HEK293 (cell line): ENCODE results near the gene RPS19.

Source experiments
- FEZF1 ChIP-seq: fragments of 450-650 bp; formaldehyde crosslinking; IDR thresholded peaks from 2 replicates; pipeline ENCODE4 v1.5.1; 2016; ENCODE audit warnings: missing biosample characterization, missing genetic modification characterization
- OSR2 ChIP-seq: fragments of 450-650 bp; formaldehyde crosslinking; IDR thresholded peaks from 2 replicates; pipeline ENCODE4 v1.5.1; 2016; ENCODE audit warnings: missing biosample characterization, missing genetic modification characterization
- OVOL3 ChIP-seq: fragments of 450-650 bp; formaldehyde crosslinking; IDR thresholded peaks from 2 replicates; pipeline ENCODE4 v1.5.1; 2016; ENCODE audit warnings: missing biosample characterization, missing genetic modification characterization
- SP2 ChIP-seq: fragments of 450-650 bp; formaldehyde crosslinking; IDR thresholded peaks from 2 replicates; pipeline ENCODE4 v1.5.1; 2016; ENCODE audit warnings: missing biosample characterization, missing genetic modification characterization
- YY1 ChIP-seq: fragments of 450-650 bp; formaldehyde crosslinking; IDR thresholded peaks from 2 replicates; pipeline ENCODE4 v1.5.1; 2018; ENCODE audit warnings: missing biosample characterization, missing genetic modification characterization
- ZBTB17 ChIP-seq: fragments of 450-650 bp; formaldehyde crosslinking; IDR thresholded peaks from 2 replicates; pipeline ENCODE4 v1.5.1; 2016; ENCODE audit warnings: missing biosample characterization, missing genetic modification characterization
- ZBTB48 ChIP-seq: fragments of 450-650 bp; formaldehyde crosslinking; IDR thresholded peaks from 2 replicates; pipeline ENCODE4 v1.5.1; 2016; ENCODE audit warnings: missing biosample characterization, missing genetic modification characterization
- ZBTB7A ChIP-seq: fragments of 450-650 bp; formaldehyde crosslinking; IDR thresholded peaks from 2 replicates; pipeline ENCODE4 v1.5.1; 2016; ENCODE audit warnings: low read depth, missing biosample characterization, missing genetic modification characterization
- ZFHX2 ChIP-seq: fragments of 450-650 bp; formaldehyde crosslinking; conservative IDR thresholded peaks from 2 replicates; pipeline ENCODE4 v1.5.1; 2016; ENCODE audit warnings: missing biosample characterization, missing genetic modification characterization
- ZNF138 ChIP-seq: fragments of 450-650 bp; formaldehyde crosslinking; IDR thresholded peaks from 2 replicates; pipeline ENCODE4 v1.5.1; 2016; ENCODE audit warnings: missing biosample characterization, missing genetic modification characterization, borderline replicate concordance
- ZNF19 ChIP-seq: fragments of 450-650 bp; formaldehyde crosslinking; IDR thresholded peaks from 2 replicates; pipeline ENCODE4; 2016; ENCODE audit warnings: missing biosample characterization, missing genetic modification characterization, low read depth
- ZNF23 ChIP-seq: fragments of 450-650 bp; formaldehyde crosslinking; IDR thresholded peaks from 2 replicates; pipeline ENCODE4 v1.5.1; 2016; ENCODE audit warnings: missing biosample characterization, missing genetic modification characterization, borderline replicate concordance
- ZNF37A ChIP-seq: fragments of 450-650 bp; IDR thresholded peaks from 2 replicates; pipeline ENCODE4 v1.5.1; 2018; ENCODE audit warnings: missing biosample characterization, missing genetic modification characterization
- ZNF391 ChIP-seq: fragments of 450-650 bp; formaldehyde crosslinking; IDR thresholded peaks from 2 replicates; pipeline ENCODE4 v1.5.1; 2016; ENCODE audit warnings: low read depth, missing biosample characterization, missing genetic modification characterization, borderline replicate concordance
- ZNF416 ChIP-seq: fragments of 450-650 bp; formaldehyde crosslinking; IDR thresholded peaks from 2 replicates; pipeline ENCODE4 v1.5.1; 2016; ENCODE audit warnings: missing biosample characterization, missing genetic modification characterization
- ZNF707 ChIP-seq: fragments of 450-650 bp; formaldehyde crosslinking; IDR thresholded peaks from 2 replicates; pipeline ENCODE4 v1.5.1; 2016; ENCODE audit warnings: missing biosample characterization, missing genetic modification characterization
- ZNF776 ChIP-seq: fragments of 450-650 bp; formaldehyde crosslinking; IDR thresholded peaks from 2 replicates; pipeline ENCODE4 v1.5.0; 2017; ENCODE audit warnings: missing biosample characterization, missing genetic modification characterization, borderline replicate concordance
- TF ChIP-seq, protein P1 (sequence below): fragments of 450-650 bp; formaldehyde crosslinking; IDR thresholded peaks from 2 replicates; pipeline ENCODE4 v1.5.1; 2016; ENCODE audit warnings: missing biosample characterization, missing genetic modification characterization
- TF ChIP-seq, protein P2 (sequence below): fragments of 450-650 bp; formaldehyde crosslinking; IDR thresholded peaks from 2 replicates; pipeline ENCODE4 v1.5.1; 2016; ENCODE audit warnings: missing biosample characterization, missing genetic modification characterization
- TF ChIP-seq, protein P3 (sequence below): fragments of 450-650 bp; formaldehyde crosslinking; IDR thresholded peaks from 2 replicates; pipeline ENCODE4 v1.5.0; 2017; ENCODE audit warnings: missing biosample characterization, missing genetic modification characterization, borderline replicate concordance
- TF ChIP-seq, protein P4 (sequence below): fragments of 450-650 bp; formaldehyde crosslinking; IDR thresholded peaks from 2 replicates; pipeline ENCODE4 v1.5.1; 2016; ENCODE audit warnings: missing biosample characterization, missing genetic modification characterization, low read depth
- TF ChIP-seq, protein P5 (sequence below): fragments of 450-650 bp; formaldehyde crosslinking; IDR thresholded peaks from 2 replicates; pipeline ENCODE4 v1.5.1; 2016; ENCODE audit warnings: missing biosample characterization, missing genetic modification characterization
- TF ChIP-seq, protein P6 (sequence below): fragments of 450-650 bp; formaldehyde crosslinking; IDR thresholded peaks from 2 replicates; pipeline ENCODE4 v1.5.1; 2016; ENCODE audit warnings: missing biosample characterization, missing genetic modification characterization

The RPS19 gene

DNA sequence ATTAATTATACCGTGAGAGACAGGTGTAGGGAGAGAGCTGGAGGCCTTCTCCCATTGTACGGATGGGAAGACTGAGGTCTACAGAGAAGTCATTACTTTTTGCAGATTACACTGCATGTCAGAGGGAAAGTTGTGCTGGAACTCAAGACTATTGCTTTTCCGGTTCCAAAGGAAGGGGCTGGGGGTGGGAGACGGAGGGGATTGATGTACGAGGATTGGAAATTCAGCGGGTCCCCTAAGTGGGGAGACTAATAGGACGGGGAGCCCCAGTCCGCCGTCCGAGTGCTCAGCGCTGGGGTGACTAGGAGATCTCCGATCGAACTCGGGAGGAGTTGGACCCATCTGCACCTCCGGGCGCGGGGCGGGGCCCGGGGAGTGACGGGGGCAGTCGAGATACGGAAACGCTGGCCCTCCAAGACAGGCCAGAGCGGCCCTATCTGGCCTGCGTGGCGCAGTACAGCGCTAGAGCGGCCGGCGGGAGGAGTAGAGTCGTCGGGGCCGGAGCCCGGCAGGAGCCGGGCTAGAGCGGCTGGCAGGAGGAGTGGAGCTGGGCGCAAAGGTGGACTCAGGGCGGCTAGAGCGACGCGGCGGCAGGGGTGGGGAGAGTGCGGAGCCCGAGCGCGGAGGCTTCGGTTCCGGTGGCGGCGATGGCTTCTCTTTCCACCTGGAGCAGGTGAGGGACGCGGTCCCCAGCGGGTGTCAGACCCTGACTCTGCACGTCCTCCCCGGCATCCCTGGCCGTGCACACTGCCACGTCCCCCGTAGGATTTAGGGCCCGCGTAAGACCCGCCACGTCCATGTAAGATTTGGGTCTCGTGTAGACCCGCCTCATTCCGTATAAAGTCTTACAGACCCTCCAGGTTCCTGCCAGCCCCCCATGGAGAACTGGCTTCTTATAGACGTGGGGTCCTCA lies 24.0 kb downstream of the RPS19 start (continued):
- 0 out of 2 replicates have a peak, but pooled peaks have one; percentile 8 for TF ChIP-seq ZNF23 (tag by site-specific recombination)
- TF ChIP-seq YY1 (tag by site-specific recombination): peak; percentile 82; the same call in 1 of the 2 replicates
- peak; percentile 78; the same call in 1 of the 2 replicates for TF ChIP-seq ZNF391 (tag by site-specific recombination)
- TF ChIP-seq OSR2 (tag by site-specific recombination): no peak
- peak; percentile 46; the same call in 1 of the 2 replicates for TF ChIP-seq FEZF1 (tag by site-specific recombination)
- peak; percentile 76 for TF ChIP-seq ZBTB48
- peak; percentile 79 for TF ChIP-seq ZBTB7A (tag by site-specific recombination)
- TF ChIP-seq, protein P1, sequence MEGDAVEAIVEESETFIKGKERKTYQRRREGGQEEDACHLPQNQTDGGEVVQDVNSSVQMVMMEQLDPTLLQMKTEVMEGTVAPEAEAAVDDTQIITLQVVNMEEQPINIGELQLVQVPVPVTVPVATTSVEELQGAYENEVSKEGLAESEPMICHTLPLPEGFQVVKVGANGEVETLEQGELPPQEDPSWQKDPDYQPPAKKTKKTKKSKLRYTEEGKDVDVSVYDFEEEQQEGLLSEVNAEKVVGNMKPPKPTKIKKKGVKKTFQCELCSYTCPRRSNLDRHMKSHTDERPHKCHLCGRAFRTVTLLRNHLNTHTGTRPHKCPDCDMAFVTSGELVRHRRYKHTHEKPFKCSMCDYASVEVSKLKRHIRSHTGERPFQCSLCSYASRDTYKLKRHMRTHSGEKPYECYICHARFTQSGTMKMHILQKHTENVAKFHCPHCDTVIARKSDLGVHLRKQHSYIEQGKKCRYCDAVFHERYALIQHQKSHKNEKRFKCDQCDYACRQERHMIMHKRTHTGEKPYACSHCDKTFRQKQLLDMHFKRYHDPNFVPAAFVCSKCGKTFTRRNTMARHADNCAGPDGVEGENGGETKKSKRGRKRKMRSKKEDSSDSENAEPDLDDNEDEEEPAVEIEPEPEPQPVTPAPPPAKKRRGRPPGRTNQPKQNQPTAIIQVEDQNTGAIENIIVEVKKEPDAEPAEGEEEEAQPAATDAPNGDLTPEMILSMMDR: peak; percentile 78; the same call in 1 of the 2 replicates
- peak; percentile 97 for TF ChIP-seq ZBTB17
- 0 out of 2 replicates have a peak, but pooled peaks have one; percentile 46 for TF ChIP-seq ZNF138 (tag by site-specific recombination)
- no peak for TF ChIP-seq ZNF416 (tag by site-specific recombination)
- TF ChIP-seq OVOL3 (tag by site-specific recombination): 0 out of 2 replicates have a peak, but pooled peaks have one; percentile 25
- TF ChIP-seq, protein P2, sequence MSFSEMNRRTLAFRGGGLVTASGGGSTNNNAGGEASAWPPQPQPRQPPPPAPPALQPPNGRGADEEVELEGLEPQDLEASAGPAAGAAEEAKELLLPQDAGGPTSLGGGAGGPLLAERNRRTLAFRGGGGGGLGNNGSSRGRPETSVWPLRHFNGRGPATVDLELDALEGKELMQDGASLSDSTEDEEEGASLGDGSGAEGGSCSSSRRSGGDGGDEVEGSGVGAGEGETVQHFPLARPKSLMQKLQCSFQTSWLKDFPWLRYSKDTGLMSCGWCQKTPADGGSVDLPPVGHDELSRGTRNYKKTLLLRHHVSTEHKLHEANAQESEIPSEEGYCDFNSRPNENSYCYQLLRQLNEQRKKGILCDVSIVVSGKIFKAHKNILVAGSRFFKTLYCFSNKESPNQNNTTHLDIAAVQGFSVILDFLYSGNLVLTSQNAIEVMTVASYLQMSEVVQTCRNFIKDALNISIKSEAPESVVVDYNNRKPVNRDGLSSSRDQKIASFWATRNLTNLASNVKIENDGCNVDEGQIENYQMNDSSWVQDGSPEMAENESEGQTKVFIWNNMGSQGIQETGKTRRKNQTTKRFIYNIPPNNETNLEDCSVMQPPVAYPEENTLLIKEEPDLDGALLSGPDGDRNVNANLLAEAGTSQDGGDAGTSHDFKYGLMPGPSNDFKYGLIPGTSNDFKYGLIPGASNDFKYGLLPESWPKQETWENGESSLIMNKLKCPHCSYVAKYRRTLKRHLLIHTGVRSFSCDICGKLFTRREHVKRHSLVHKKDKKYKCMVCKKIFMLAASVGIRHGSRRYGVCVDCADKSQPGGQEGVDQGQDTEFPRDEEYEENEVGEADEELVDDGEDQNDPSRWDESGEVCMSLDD (tag by site-specific recombination): peak; percentile 73
- TF ChIP-seq, protein P3, sequence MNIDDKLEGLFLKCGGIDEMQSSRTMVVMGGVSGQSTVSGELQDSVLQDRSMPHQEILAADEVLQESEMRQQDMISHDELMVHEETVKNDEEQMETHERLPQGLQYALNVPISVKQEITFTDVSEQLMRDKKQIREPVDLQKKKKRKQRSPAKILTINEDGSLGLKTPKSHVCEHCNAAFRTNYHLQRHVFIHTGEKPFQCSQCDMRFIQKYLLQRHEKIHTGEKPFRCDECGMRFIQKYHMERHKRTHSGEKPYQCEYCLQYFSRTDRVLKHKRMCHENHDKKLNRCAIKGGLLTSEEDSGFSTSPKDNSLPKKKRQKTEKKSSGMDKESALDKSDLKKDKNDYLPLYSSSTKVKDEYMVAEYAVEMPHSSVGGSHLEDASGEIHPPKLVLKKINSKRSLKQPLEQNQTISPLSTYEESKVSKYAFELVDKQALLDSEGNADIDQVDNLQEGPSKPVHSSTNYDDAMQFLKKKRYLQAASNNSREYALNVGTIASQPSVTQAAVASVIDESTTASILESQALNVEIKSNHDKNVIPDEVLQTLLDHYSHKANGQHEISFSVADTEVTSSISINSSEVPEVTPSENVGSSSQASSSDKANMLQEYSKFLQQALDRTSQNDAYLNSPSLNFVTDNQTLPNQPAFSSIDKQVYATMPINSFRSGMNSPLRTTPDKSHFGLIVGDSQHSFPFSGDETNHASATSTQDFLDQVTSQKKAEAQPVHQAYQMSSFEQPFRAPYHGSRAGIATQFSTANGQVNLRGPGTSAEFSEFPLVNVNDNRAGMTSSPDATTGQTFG (tag by site-specific recombination): peak; percentile 98
- TF ChIP-seq, protein P4, sequence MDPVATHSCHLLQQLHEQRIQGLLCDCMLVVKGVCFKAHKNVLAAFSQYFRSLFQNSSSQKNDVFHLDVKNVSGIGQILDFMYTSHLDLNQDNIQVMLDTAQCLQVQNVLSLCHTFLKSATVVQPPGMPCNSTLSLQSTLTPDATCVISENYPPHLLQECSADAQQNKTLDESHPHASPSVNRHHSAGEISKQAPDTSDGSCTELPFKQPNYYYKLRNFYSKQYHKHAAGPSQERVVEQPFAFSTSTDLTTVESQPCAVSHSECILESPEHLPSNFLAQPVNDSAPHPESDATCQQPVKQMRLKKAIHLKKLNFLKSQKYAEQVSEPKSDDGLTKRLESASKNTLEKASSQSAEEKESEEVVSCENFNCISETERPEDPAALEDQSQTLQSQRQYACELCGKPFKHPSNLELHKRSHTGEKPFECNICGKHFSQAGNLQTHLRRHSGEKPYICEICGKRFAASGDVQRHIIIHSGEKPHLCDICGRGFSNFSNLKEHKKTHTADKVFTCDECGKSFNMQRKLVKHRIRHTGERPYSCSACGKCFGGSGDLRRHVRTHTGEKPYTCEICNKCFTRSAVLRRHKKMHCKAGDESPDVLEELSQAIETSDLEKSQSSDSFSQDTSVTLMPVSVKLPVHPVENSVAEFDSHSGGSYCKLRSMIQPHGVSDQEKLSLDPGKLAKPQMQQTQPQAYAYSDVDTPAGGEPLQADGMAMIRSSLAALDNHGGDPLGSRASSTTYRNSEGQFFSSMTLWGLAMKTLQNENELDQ: peak; percentile 24; the same call in 1 of the 2 replicates
- TF ChIP-seq, protein P5, sequence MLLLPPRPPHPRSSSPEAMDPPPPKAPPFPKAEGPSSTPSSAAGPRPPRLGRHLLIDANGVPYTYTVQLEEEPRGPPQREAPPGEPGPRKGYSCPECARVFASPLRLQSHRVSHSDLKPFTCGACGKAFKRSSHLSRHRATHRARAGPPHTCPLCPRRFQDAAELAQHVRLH: peak; percentile 55; the same call in 1 of the 2 replicates
- TF ChIP-seq SP2 (tag by site-specific recombination): peak; percentile 83
- TF ChIP-seq ZNF707: no peak
- no peak for TF ChIP-seq ZNF776 (tag by site-specific recombination)
- peak; percentile 75 for TF ChIP-seq ZFHX2 (tag by site-specific recombination)
- no peak for TF ChIP-seq ZNF19
- TF ChIP-seq ZNF37A (tag by site-specific recombination): no peak
- TF ChIP-seq, protein P6, sequence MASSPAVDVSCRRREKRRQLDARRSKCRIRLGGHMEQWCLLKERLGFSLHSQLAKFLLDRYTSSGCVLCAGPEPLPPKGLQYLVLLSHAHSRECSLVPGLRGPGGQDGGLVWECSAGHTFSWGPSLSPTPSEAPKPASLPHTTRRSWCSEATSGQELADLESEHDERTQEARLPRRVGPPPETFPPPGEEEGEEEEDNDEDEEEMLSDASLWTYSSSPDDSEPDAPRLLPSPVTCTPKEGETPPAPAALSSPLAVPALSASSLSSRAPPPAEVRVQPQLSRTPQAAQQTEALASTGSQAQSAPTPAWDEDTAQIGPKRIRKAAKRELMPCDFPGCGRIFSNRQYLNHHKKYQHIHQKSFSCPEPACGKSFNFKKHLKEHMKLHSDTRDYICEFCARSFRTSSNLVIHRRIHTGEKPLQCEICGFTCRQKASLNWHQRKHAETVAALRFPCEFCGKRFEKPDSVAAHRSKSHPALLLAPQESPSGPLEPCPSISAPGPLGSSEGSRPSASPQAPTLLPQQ (tag by site-specific recombination): peak; percentile 96
